ENCODE measurements around the gene PDCD1.
A peak's percentile ranks its signal among the peaks of the same experiment; 100 is the strongest.
"Not testable (repeated sequence)": the region's sequence is repeated elsewhere in the genome, so short reads cannot be mapped to it uniquely, and the experiment has no call there.

PDCD1 gene

GRCh38 chr2:241811201-241811951, 47.3 kb downstream of the PDCD1 start:
- no peak for DNase-seq

- DNase-seq = no peak
Observed at GRCh38 chr2:241810307-241811200, 48.1 kb downstream of the PDCD1 start.

DNA sequence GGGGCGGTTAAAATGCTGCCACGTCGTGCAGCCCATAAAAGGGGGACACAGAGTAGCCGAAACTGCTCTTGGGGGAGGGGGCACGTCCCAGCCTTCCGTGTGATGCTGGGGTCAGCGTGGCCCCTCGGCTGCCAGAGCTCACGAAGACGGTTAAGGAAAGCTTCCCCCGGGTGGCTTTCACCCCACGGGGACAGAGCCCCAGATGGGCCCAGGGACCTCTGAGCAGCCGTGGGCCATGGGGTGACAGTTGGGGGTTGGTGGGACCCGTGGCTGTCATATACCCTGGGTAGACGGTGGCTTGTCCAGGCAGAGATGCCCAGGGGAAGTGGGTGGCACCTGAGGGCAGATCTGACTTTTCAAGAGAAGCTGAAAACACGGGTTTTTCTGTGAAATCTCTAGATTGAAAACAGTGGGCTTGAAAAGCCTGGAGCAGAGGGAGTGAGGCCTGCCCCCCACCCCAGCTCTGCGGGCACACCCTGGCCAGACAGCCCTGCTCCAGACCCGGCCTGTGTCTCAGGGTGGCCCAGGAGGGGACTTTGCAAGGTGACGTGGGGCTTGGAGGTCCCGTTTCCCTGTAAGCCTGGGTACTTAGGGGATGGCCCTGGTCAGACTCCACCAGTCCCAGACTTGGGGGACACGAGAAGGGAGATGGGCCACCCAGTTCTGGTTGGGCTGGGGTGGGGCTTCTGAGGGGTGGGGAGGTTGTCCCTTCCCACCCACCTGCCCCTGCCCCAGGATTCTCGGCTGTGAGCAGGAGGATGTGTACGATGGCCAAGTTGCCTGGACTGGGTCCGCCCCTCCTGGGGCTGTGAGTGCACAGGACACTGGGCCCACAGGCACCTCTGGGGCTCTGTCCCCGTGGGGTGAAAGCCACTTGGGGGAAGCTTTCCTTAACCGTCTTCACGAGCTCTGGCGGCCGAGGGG, 49.0 kb downstream of the PDCD1 start:
- no peak for DNase-seq

DNA sequence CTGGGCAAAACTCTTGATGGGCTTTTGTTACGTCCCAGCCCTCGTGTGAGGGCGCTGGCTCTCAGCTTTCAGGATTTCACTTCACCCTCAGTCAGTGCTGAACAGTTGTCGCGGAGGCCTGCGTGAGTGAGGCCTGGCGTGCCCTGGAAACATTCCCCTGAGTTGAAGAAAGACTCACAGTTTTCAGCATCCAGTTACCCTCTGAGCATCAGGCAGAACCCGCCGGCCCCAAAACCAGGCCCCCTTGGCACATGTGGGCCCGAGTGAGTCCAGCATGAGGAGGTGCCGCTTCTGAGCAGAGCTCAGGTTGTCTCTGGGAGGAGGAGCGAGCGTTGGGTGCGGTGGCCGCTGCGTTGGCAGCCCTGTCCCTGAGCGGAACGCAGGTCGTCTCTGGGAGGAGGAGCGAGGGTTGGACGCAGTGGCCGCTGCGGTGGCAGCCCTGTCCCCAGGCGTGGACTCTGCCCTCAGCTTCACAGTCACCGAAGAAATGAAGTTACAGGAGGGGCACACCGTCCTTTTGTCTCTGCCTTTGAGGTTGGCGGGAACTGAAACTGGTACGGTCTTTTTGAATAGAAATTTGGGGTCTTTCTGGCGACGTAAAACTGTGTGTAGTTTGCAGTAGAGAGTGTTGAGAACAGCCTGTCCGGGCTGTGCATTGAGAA, 49.8 kb downstream of the PDCD1 start, which contains the start of gene NEU4:
Gene NEU4, plus strand, starts transcription at position 473 of the 662 bp plus-strand sequence. CDS start 5,292 bp downstream, outside the sequence.
- DNase-seq = no peak

GRCh38 chr2:241808051-241808720, 50.5 kb downstream of the PDCD1 start:
- no peak for DNase-seq

- not testable (repeated sequence) for DNase-seq
Observed at GRCh38 chr2:241806217-241806616, 52.5 kb downstream of the PDCD1 start.

DNA sequence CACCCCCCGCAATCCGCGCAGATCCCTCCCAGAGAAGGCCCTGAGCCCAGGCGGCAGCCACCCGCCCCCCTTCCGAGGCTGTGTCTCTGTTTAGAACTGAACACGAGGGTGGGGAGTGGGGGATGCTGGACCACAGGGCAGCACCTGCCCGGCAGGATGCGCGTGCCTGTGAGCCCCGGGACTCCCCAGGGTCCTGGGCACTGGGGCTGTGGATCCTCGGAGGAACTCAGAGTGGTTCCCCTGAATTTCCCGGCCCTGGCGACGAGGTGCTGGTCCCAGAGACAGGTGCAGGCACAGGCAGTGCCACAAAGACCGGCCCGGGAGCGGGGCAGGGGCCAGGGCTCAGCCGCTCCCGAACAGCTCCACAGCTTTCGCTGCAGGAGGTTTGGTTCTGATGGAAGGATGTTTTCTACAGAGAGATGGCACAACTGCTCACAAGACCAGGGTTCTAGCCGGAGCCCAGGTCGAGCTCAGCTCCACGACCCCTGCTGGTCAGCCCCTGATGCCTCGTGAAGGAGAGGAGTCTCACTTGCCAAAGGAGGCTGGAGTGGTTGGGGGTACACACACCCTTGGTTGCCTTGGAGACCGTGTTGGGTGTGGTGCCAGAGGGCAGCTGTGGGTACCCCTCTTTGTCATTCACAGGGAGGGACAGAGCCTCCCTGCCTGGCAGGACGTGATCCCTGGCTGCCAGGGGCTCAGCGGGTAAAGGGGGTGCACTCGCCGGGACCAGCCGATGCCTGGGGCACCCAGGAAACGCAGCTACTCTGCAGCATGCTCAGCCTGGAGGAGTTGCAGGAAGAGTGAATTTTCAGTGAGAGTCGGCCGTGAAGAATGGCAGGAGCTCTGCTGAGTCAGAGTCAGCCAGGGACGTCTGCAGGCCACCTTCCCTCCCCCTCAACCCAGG, 54.1 kb downstream of the PDCD1 start:
- no peak for DNase-seq

- DNase-seq = peak; percentile 36
Observed at GRCh38 chr2:241803387-241804325, 55.0 kb downstream of the PDCD1 start.

DNA sequence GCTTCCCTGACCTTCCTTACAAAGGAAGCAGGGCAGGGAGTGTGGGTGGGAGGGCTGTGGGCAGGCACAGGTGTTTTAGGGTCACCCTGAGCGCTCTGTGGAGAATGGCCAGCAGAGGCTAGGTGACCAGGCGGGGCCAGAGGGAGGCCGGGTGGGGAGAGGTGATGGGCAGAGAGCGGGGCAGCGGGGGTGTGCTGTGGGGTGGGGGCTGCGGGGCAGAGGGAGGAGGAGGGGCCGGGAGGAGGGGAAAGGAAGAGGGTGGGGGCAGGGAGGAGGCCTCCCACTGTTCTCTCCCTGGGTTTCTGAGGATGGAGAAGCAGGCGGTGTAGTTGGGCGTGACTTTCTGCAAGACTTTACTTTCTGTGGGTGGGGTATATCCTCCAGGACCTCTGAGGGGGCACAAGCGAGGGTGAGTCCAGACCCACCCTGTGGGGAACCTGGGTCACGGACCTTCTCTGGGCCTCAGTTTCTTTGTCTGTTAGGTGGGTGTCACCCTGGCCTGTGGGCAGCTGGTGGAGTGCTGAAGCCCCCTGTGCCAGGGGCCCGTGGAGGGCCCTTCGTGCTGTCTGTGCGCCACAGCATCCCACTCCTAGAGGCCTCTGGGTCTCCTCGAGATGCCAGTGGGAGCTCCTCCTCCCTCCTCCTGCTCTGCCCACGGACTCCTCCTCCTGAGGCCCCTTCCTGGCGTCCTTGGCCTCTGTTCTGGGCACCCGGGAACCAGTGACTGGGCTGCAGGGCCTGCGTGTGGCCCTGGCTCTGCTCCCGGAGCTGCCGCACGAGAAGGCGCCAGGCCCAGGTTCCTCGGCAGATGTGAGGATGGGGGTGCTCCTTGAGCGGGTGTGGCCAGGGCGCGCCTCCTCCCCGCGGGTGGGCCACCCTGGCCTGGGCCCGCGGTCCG, 56.0 kb downstream of the PDCD1 start:
- no peak for DNase-seq

DNA sequence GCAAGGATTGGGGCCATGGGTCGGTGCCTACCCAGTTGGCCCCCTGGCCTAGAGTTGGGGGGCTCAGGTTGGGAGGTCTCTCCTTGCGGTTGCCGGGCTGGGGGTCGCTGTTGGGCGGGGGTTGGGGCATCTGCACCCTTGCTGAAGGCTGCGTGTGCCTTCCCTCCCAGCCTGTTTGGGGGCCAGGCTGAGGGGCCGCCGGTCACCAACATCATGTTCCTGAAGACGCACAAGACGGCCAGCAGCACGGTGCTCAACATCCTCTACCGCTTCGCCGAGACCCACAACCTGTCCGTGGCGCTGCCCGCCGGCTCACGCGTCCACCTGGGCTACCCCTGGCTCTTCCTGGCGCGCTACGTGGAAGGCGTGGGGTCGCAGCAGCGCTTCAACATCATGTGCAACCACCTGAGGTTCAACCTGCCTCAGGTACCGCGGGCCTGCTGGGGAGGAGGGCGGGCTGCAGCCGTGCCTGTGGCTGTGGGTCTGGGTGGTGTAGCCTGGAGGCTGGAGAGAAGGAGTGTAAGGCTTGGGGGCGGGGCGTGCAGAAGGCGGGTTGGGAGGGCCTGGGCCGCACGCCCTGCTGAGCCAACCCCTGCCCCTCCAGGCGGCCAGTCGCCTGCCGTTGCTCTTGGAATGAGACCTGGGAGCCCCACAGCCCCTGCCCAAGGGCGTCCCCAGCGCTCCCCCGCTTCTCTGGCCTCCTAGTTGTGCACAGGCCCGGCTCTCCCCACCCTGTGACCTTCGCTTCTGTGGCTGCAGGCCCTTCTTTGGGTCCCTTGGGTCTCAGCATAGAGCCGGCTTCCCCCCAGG, 56.9 kb downstream of the PDCD1 start:
- no peak for DNase-seq

DNA sequence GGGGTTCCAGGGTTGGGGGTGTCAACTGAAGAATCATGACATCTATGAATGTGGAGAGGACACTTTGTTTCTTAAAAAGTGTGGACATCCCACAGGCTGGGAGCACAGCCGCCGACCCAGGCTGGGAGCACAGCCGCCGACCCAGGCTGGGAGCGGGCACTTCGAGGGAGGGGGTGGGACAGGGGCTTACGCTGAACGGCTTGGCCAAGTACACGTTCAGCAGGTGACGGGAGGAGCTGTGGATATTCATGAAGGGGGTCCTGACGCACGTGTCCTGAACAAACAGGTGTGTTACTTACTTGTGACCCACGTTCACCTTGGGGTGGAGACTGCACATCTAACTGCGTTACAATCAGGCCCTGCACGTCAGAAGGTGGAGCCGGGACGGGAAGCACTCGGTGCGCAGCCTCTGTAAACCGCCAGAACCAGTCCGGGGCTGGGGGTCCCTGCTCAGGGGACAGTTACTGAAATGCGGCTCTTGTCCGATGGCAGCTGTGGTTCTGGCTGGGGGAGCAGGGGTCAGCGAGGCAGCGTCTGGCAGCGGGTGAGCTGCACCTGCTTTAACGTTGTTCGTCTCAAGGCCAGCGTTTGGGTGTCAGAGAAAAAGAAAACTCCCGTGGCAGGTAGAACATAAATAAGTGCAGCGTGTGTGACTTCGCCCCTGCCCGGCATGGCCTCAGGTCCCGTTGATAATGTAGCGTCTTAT, 58.3 kb downstream of the PDCD1 start:
- peak; percentile 3 for DNase-seq
